ENCODE results near the gene TOLLIP.

Gene TOLLIP

DNA sequence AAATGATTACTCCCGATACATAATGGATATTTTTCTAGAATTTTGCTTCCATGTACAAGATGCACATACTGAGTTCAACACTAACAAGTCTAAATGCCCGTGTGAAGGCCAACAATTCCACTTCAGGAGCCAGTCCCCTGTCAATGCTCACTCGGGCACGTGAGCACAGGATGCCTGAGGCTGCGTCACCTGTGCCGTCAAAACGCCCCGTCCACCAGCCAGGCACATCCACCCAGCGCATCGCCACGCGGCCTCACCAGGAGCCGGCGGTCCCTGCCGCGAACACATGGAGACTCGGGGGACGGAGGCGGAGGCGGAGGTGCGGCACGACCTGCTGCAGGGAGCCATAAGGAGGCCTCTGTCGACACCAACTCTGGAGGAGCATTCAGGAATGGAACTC, 9.8 kb downstream of the TOLLIP start:
- Mint-ChIP-seq H3K4me3 (no peak overlapping the region), H3K4me1 (peaks cover 19% of the 10 kb centered on the region), H3K9me3 (no peaks in the 10 kb centered on the region), H3K36me3 (no peaks in the 10 kb centered on the region), H3K27ac (no peak overlapping the region)
- DNase-seq (ENCODE audit: low spot score in 2 of 2), result no peak
- no peak for ATAC-seq

DNA sequence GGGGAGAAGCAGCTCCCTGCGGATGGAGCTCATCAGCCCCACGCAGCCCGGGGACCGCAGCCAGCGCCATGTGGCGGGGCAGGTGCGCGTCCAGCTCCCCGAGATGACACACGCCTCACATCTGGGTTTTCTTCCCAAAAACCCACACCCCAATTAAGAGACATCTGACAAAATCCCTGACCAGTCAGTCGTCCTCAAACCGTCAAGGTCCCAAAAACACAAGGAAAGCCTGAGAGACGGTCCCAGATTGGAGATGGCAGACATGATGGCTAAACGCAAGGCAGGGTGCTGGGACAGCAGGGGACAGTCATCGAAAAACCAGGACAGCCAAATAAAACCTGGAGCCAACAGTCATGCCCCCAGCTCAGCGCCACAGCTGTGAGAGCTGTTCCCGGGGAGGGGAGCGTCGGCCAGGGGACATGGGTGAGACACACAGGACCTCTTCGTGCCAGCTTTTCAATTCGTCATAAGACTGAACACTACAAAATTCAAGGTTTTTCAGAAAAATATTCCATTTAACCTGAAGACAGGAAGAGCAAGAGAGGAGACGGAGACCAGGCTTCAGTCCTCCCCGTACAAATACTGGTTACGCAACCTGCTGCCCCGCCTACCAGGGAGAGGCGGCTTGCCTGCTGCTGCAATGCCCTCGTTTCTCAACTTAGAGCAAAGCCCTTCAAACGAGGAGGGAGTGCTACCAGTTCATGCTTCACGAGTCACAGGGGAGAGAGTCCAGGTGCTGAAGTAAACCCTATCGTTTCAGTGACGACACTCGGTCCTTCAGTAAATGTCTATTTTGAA, 10.5 kb downstream of the TOLLIP start:
- ATAC-seq, result no peak
- Mint-ChIP-seq H3K4me3 (no peak overlapping the region), H3K9me3 (no peaks in the 10 kb centered on the region), H3K27ac (peak overlapping the region; percentile 20), H3K4me1 (peaks cover 19% of the 10 kb centered on the region), H3K36me3 (no peaks in the 10 kb centered on the region)
- no peak for DNase-seq (ENCODE audit: low spot score in 2 of 2)

DNA sequence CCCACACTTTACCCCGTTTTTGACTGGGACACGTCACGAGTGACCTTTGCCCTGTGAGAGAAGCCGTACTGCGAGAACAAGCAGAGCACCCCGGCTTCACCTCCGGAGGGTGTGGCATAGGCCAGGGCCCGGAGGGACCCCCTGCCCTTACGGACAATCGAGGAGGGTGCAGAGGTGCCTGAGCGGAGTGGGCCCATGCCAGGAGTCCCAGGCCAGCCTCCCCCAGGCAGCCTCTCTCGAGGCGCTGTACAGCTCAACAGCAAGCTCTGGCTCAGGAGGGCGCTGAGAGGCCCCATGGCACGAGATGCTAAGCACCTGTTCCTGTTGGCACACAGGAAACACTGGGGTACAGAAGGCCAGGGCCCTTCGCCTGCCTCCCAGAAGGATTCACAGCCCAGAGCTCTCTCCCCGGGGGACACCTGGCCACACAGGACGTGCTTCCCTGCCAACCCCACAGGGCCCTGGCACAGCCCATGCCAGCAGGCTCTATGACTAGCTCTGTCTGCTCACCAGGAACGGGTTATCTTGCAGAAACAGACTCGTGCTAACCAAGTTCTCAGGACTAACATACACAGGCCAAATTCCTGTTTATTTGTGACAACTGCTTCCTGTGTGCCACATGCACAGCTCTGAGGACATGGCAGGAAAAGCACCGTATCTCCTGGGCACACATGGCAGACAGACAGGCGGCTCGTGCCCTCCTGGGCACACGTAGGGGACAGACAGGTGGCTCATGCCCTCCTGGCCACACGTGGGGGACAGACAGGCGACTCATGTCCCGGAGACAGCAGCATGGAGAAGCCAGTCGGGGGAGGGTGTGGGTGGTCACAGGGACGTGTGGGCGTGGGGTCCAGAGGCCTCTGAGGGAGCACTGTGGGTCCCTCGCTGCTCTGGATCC, 11.6 kb downstream of the TOLLIP start:
- DNase-seq (ENCODE audit: low spot score in 2 of 2) (no peak), ATAC-seq (no peak)
- Mint-ChIP-seq H3K4me1 (peaks cover 11% of the 10 kb centered on the region), H3K4me3 (no peak overlapping the region), H3K9me3 (no peaks in the 10 kb centered on the region), H3K36me3 (peaks cover under 1% of the 10 kb centered on the region), H3K27ac (no peak overlapping the region)

DNA sequence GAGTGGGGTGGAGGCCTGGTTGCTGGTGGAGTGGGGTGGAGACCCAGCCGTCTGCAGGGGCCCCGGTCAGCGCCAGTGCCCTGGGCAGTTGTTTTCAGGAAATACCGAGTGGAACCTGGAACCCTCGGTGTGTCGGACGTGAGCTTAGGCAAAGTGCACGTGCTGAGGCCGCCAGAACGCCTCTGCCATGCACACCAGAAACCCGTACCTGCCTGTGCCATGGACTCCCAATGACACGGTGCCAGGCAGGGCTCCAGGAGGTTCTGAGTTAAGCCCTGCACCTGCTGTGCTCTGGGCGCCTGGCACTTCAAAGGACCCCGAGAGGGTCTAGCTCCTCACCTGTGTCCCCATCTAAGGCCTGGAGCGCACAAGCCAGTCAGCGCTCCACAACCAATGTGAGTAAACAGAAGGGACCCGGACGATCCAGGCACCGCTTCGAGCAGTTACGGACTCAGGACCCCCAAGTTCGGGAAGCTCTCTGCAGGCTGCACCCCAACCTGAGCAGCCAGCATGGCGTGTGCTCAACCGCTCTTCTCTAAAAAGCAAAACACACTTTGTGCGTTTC, 12.3 kb downstream of the TOLLIP start:
- Mint-ChIP-seq H3K9me3 (no peaks in the 10 kb centered on the region), H3K4me1 (peaks cover 12% of the 10 kb centered on the region), H3K4me3 (no peak overlapping the region), H3K27ac (no peak overlapping the region), H3K36me3 (peaks cover 6% of the 10 kb centered on the region)
- peak; percentile 32 for ATAC-seq
- DNase-seq (ENCODE audit: low spot score in 2 of 2), result no peak

DNA sequence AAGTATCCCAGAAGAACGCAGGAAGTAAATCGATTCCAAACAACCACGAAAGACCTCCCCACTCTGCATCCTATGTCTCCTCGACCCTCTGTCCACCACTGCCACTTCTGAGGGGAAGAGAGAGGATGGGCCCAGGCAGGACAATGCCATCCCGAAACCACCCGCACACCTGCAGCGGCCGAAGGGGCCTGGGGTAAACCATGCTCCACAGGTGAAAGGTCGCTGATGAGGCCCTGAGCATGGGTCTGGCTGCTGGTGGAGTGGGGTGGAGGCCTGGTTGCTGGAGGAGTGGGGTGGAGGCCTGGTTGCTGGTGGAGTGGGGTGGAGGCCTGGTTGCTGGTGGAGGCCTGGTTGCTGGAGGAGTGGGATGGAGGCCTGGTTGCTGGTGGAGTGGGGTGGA, 13.1 kb downstream of the TOLLIP start:
- Mint-ChIP-seq H3K9me3 (no peaks in the 10 kb centered on the region), H3K4me3 (no peak overlapping the region), H3K27ac (no peak overlapping the region), H3K36me3 (peaks cover 10% of the 10 kb centered on the region), H3K4me1 (peaks cover 11% of the 10 kb centered on the region)
- ATAC-seq (no peak), DNase-seq (ENCODE audit: low spot score in 2 of 2) (no peak)

DNA sequence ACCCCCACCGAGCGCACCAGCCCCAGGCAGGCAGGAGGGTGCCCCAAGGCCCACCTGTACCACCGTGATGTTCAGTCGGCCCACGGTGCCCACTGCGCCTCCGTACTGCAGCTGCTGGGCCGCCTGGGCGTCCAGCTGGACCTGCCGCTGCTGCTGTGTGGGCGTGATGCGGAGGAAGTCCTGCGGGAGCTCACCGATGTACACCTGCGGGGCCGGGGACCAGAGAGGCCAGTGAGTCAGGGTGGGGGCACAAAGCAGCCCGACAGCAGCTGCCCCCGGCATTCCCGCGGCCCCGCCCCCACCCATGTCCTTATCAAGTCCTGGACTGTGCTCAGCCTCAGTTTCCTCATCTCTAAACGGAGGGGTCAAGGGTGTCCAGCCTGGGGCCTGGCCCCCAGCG, 13.8 kb downstream of the TOLLIP start:
- Mint-ChIP-seq H3K4me3 (no peak overlapping the region), H3K27ac (no peak overlapping the region), H3K36me3 (peaks cover 10% of the 10 kb centered on the region), H3K4me1 (peaks cover 11% of the 10 kb centered on the region), H3K9me3 (no peaks in the 10 kb centered on the region)
- ATAC-seq, result no peak
- DNase-seq (ENCODE audit: low spot score in 2 of 2), result no peak

DNA sequence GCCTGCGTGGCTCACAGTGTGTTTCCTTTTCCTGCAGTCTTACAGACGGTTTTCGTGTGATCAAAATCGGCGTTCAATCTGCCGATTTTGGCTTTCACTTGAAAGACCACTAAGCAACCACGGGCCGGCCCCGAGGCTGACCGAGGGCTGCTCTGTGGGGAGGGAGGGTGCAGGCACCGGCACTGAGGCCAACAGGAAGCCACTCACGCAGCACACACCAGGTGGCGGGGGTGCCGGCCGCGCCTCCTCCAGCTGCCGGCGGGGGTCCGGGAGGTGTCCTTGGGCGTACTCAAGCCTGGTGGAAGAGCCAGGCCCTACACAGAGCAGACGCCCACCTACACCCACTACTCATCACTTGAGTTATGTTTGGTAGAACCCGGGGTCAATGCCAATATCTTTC, 14.3 kb downstream of the TOLLIP start:
- DNase-seq (ENCODE audit: low spot score in 2 of 2), result no peak
- peaks cover 11% of the 10 kb centered on the region for H3K4me1 Mint-ChIP-seq
- no peaks in the 10 kb centered on the region for H3K9me3 Mint-ChIP-seq
- no peak overlapping the region for H3K4me3 Mint-ChIP-seq
- peaks cover 10% of the 10 kb centered on the region for H3K36me3 Mint-ChIP-seq
- H3K27ac Mint-ChIP-seq, result no peak overlapping the region
- ATAC-seq, result no peak

DNA sequence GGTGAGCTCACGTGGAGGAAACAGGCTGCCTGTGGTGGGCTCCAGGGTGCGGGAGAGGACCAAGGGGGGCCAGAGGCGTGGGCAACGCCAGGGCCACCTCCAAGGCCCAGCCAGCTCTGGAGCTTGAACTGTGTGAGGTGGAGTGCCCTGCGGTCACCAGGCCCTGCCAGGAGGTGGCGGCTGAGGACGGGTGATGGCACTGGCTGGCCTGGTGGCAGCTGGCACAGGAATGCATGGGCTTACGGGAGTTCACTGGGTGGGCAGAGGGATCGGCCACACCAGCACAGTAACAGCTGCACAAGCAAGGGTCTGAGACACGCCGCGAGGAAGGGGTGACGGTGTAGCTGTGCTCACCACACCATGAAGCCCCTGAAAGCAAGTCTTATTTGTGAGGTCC, 15.8 kb downstream of the TOLLIP start:
- Mint-ChIP-seq H3K9me3 (no peaks in the 10 kb centered on the region), H3K4me3 (no peak overlapping the region), H3K4me1 (peaks cover 11% of the 10 kb centered on the region), H3K36me3 (peaks cover 21% of the 10 kb centered on the region), H3K27ac (no peak overlapping the region)
- DNase-seq (ENCODE audit: low spot score in 2 of 2) (no peak), ATAC-seq (peak; percentile 49)

DNA sequence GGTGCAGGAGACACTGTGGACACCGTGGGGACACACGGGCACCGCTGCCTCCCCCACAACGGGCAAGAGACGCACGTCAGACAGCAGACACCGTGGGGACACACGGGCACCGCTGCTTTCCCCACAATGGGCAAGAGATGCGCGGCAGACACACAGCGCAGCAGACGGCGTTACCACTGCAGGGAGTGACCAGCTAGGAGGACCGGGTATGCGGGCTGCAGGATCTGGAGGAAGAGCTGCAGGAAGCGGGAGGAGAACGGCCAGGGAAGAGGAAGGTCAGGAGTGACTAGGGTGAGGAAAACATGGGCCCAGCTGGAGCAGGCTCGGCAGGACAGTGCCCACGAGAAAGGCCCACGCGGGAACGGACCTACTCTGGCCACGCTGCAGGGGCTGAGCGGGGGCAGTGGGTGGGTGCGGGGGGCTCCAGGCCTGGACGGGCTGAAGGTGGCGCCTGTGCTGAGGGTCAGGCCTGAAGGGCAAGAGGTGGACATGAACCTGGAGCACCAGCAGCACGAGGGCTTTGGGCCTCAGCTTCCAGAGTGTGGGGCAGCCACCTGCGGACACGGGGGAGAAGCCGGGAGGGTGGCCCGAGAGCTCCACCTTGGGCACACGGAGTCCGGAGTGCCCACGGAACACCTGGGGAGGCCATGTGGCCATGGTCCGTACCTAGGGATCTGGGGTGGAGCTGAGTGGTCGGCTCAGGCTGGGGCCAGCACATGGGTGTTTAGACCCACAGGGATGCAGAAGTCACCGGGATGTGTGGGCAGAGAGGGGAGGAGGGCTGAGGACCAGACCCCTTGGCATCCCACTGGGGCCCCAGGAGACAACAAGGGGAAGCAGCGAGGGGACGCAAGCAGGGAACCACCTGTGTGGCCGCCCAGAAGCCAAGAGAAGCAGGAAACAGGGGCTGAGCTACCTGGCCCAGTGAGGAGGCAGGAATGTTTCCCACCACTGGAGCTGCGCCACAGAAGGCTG, 16.5 kb downstream of the TOLLIP start:
- DNase-seq (ENCODE audit: low spot score in 2 of 2) (no peak), ATAC-seq (no peak)
- H3K36me3 Mint-ChIP-seq, result peaks cover 23% of the 10 kb centered on the region
- H3K4me3 Mint-ChIP-seq, result no peak overlapping the region
- peak overlapping the region; percentile 68 for H3K27ac Mint-ChIP-seq
- H3K4me1 Mint-ChIP-seq, result peaks cover 11% of the 10 kb centered on the region
- H3K9me3 Mint-ChIP-seq, result no peaks in the 10 kb centered on the region

DNA sequence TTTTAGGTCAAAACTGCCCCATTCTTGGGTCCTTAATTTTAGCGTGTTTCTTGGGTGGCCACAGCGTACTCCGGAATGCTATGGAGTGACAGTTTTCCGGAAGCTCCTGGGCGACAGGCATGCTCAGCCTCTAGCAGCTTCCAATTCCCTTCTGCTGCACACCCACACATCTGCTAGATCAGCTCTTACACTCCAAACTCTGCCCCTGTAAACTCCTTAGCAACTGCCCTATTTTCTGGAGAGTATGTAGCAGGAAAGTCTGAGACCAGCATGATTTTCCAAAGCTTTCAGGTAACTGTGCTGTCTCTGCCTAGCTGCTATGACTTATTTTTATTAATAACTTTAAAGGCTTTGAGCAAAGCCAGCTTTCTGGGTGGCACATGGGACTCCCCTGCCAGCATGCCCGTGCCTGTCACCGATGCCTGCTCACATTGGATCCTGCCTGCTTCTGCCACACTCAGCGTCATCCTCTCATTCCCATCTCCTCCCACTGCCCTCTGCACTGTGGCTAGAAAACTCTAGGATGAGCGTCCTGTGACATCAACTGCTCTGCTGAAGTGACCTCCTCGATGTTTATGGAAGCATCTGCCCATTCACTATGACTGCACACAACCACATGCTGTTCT, 17.3 kb downstream of the TOLLIP start:
- Mint-ChIP-seq H3K36me3 (peaks cover 23% of the 10 kb centered on the region), H3K9me3 (no peaks in the 10 kb centered on the region), H3K4me3 (no peak overlapping the region), H3K4me1 (peaks cover 11% of the 10 kb centered on the region), H3K27ac (peak overlapping the region; percentile 68)
- no peak for DNase-seq (ENCODE audit: low spot score in 2 of 2)
- no peak for ATAC-seq

DNA sequence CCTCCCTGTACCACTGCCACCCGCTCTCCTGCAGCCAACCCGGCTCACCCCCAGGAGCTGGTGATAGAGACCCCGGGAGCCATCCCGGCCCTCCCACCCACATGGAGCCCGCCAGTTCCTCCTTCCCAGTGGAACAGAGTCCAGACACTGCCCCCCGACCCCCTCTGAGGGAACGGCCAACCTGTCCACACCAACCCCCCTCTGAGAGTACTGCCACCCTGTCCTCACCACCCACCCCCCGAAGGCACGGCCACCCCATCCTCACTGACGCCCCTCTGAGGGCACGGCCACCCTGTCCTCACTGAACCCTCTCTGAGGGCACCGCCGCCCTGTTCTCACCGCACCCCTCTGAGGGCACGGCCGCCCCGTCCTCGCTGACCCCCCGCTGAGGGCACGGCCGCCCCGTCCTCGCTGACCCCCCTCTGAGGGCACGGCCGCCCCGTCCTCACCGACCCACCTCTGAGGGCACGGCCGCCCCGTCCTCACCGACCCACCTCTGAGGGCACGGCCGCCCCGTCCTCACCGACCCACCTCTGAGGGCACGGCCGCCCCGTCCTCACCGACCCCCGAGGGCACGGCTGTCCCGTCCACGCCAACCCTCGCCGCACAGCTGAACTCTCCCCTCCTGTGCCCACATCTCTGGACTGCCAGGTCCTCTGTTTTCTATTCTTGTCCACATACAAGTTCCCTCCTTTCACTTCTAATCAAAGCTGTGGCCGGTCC, 18.0 kb downstream of the TOLLIP start:
- Mint-ChIP-seq H3K4me1 (peaks cover 11% of the 10 kb centered on the region), H3K9me3 (no peaks in the 10 kb centered on the region), H3K4me3 (no peak overlapping the region), H3K27ac (peak overlapping the region; percentile 37), H3K36me3 (peaks cover 28% of the 10 kb centered on the region)
- ATAC-seq, result no peak
- no peak for DNase-seq (ENCODE audit: low spot score in 2 of 2)

DNA sequence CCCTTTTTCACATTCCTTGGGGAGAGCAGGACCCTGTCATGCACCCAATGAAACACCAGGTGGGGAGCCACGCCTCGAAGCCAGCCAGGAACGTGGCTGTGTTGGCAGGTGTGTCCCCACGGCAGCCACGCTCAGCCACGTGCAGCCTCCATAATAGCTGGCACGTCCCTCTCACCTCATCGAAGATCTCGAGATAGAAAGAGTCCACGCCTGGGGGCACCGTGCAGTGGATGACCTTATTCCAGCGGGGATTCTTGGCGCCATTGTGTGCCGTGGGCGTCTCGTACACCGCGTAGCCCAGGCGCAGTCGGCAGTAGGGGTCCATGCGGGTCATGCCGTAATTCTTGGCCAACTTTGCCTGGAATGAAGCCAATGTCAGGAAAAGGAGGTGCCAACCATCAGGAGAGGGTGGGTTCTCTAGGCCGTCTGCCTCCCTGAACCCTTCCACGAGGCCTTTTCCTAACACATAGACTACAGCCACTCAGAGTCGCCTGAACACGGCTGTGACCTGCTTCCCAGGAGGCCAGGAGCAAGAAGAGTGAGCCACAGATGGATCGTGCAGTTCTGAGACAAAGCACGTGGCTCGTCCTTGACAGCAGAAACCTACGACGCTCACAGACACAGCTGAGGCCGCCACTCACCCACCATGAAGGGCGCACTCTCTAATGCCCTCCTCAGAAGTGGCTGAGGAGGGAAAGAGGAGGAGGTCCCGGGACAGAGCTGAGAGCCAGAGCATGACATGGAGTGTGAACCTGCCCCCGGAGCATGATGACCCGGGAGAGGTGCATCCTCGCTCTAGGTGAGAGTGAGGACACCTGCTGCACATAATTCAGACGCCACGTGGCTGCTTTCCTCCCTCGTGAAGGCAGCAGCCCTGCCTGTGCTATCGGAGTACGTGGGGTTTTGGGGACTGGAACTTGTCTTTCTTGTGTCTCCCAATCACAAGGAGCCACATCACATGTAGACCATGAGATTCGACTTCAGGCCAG, 19.1 kb downstream of the TOLLIP start:
- Mint-ChIP-seq H3K4me1 (peaks cover 11% of the 10 kb centered on the region), H3K27ac (no peak overlapping the region), H3K36me3 (peaks cover 39% of the 10 kb centered on the region), H3K9me3 (no peaks in the 10 kb centered on the region), H3K4me3 (no peak overlapping the region)
- DNase-seq (ENCODE audit: low spot score in 2 of 2) (no peak), ATAC-seq (no peak)

Measured in stimulated activated effector memory CD8-positive, alpha-beta T cell treated with anti-CD3 and anti-CD28 coated beads, Interleukin-12 subunit alpha, Interleukin-12 subunit beta, amount 100 ng/mL, for 72 hours (primary cell).